DMS53 treated with DMSO at 0.1 percent for 48 hours (cell line): Measurements from ENCODE around the gene PREX1.

Source experiments
- DNase-seq: peaks from one replicate; lab custom pipeline; 2025; ENCODE audit not compliant: unreplicated experiment; lab: John Stamatoyannopoulos, UW

PREX1 gene

DNA sequence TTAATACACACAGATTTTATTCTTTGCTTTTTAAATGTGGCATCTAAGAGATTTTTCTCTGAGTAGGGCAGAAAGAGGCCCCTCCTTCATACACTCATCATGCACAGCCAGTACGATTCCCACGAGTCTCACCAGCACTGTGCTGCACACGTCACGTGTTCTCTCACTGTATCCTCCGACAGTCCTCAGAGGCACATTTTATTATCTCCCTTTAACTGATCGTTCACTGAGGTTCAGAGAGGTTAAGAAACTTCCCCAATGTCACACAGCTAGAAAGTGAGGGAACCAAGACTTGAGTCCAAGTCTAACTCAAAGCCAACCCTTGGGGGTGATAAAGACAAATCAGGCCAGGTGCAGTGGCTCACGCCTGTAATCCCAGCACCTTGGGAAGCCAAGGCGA is 142.5 kb downstream of the PREX1 start:
- no peak for DNase-seq

DNA sequence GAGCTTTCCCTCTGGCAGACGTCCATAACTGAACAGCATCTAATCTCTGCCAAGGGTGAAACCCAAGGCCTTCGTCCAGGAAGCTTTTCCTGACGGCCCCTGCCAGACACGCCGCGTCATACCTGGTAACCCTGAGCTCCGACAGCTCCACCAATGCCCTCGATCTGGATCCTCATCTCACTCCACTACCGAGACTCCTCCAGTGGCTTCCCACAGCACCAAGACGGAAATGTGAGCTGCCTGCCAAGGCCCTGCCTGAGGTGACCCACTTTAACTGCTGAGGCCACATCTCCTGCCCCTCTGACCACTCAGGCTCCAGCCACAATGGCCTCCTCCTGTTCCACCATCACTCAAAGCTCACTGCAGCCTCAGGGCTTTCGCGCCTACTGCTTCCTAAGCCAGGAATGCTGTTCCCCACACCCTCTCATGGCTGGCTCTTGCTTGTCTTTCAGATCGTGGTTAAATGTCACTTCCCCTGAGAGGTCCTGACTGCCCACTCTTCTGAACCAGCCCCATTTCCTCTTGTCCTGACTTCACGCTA is 143.2 kb downstream of the PREX1 start:
- no peak for DNase-seq

DNA sequence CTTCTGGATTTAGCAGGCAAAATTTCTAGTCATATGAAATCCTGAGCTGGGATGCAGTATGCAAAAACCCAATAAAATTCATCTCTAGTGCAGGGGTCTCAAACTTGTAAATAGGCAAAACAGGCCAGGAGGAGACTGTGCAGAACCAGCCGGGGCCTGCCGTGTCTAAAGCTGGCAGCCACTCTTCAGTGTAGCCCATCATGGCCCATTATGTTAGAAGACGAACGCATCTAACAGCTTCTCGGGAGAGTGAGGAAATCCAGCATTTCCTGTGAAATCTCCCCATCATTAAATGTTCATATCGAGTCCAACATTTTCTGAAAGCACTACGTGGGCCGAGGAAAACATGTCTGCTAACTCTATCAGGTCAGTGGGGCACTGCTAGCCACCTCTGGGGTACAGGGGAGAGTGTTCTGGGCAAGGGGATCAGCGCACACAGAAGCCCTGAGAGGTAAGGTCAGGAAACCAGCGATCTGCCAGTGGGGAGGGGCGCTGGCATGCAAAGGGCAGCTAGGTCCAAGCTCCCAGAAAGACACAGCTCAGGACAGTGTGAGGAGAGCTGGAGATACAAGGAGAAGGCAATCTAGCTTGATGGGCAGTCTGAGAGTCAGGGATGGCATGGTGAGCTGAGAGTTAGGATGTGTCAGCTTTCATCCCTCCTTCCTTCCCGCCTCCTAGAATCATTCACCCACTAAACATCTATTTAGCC is 144.2 kb downstream of the PREX1 start:
- DNase-seq, result no peak

DNA sequence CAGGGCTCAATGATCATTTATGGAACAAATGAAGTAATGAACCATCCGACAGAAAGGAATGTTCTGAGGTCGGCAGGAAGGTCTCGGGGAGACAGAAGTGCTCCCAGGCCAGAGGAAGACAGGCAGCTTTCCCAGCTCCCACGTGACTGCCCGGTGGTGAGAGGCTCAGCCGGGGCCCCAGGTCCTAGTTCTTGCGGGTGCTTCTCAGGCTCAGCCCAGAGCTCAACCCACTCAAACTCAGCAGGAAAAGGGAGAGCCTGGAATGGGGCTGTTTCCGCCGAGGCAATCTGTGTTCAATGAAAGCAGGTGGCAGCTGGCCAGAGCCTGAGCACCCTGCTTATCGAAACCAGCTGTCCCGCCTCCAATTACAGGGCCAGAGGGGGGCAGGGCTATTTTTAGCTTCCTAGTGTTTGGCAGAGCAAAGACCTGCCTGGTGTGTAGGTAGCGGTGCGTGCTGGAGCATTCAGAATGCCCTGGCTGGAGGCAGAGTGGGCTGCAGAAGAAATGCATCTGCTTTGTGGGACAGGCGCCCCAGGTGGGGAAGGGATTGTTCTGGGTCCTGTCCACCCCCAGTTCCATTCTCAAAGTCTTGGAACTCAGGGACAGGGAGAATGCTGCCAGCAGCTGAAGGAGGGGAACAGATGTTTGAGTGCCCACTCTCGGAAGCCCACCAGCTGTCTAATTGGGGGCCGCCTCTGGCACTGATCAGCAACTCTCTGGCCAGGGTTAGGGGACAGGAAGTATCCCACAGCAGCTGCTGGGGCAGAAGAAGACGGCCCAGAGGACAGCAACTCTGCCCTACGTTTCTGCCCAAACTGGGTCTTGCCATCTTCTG is 145.1 kb downstream of the PREX1 start:
- DNase-seq, result no peak

DNA sequence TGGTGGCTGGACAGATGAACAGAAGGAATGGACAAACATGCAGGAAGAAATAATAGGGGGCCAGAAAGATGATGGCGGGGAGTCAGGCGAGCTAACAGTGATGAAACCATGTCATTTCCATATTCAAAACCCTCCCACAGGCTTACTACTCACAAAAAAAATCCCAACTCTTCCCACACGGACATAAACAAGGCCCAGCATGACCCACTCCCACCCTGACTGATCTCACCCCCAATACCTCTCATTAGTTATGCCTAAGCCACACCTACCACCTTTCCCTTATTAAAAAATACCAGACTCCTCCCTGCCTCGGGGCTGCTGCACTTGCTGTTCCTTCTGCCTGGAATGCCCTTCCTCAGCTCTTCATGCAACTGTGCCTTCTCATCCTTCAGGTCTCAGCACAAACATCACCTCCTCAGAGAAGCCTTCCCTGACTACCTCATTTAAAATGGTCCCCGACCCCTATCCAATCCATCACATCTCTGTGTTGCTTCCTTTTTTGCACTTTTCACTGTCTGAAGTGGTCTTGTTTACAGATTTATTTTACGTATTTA is 145.8 kb downstream of the PREX1 start:
- no peak for DNase-seq

DNA sequence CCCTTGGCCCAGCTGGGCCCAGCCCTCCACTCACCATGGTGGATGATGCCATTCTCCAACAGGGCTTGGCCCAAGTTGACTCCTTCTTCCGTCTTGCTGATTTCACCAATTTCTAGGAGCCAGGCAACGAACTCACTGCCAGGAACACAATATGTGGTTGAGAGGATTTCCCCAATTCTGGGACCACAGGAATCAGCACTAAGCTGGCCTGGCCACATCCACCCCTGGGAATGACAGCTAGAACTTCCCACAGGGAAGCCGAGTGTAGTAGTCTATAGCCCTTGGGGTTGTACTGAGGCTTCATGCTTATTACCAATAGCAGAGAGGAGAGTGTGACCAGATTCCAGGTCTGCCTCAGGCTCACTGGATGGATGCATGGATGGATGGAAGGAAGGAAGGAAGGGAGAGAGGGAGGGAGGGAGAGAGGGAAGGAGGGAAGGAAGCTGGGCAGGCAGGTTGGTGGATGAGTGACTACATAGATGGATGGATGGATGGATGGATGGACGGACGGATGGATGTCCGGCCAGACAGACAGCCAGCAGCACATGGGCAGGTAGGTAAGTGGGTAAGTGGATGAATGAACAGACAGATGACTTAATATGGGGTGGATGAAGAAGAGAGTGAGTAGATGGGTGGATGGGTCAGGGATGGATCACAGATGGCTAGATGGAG is 146.5 kb downstream of the PREX1 start:
- DNase-seq, result no peak

DNA sequence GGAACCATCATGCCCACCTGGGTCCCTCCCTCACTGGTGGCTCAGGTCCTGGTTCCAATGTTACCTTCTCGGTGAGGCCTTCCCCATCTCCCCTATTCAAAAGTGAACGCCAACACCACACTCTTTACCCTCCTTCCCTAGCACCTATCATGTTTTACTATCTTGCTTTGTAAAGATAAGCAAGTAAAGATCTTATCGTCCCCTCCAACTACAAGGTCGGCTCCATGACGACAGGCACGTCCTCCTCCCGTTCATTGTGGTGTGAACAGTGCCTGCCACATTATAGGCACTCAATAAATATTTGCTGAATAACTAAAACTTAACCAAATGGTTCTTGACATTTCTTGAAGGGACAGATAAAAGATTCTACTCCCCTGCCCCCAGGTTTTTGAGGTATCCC is 147.1 kb downstream of the PREX1 start:
- no peak for DNase-seq

DNA sequence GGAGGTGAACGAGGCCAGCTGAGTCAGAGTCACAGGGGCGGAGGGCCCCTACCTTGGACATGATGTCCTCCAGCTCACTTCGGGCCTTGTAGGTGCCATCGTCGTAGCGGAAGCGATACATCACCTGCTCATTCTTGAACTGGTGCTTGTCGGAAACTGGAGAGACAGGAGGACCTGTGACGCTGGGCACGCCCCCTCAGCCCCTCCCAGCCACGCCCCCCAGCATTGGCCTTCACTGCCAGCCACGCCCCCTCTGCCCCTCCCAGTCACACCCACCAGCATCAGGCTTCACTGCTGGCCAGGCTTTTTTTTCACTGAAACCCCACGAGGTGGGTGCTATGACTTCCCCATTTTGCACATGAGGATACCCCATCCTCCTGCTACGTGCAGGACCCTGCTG is 148.2 kb downstream of the PREX1 start:
- DNase-seq, result no peak

DNA sequence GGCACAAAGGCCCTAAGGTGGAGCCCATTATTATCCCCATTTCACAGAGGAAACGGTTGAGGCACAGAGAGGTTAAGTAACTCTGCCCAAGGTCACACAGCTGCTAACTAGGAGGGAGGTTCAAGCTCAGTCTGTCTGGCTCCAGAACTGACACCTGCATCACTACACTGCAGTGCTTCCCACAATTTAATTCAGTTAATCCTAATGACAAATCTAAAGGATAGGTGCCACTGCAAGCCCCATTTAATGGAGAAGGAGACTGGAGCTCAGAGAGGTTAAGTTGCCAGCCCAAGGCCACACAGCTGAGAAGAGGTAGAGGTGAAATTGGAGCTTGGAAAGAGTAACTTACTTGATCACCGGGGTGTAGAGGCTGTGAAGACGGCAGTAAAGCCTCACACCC is 148.8 kb downstream of the PREX1 start:
- DNase-seq, result no peak

DNA sequence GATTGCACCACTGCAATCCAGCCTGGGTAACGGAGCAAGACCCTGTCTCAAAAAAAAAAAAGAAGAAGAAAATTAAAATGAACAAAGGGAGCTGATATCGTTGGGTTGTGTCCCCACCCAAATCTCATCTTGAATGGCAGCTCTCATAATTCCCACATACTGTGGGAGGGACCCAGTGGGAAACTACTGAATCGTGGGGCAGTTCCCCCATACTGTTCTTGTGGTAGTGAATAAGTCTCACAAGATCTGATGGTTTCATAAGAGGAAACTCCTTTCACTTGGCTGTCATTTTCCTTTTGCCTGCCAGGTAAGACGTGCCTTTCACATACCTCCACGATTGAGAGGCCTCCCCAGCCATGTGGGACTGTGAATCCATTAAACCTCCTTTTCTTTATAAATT is 149.4 kb downstream of the PREX1 start:
- no peak for DNase-seq

DNA sequence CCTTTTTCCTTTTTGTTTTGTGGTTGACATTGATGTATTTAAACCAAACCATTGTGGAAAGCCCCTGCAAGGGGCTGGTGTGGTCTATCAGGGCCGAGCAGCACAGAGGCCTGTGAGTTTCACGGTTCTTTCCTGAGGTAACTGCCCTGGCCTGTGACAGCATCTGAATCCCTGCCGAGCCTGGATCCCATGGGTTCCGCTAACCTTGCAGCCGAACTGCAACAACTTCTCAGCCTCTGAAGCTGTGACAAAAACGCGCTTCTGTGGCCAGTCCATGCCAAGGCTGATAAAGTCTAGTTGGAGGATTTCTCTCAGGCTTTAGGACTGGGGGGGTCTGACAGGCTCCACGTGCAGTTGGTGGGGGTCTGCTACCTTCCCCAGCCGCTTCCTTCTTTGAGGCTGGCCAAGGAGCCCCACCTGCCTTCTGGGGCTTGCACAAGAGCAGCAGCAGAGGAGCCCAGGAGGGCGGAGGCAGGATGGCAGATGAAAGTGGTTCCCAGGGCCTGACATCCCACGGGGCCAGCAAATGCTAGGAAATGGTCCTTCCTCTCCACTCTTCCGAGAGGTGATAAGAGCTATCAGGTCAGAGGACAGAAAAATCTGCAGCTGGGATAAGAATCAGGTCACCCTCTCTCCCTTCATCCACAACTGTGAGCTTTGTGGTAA is 150.9 kb downstream of the PREX1 start:
- DNase-seq, result no peak

DNA sequence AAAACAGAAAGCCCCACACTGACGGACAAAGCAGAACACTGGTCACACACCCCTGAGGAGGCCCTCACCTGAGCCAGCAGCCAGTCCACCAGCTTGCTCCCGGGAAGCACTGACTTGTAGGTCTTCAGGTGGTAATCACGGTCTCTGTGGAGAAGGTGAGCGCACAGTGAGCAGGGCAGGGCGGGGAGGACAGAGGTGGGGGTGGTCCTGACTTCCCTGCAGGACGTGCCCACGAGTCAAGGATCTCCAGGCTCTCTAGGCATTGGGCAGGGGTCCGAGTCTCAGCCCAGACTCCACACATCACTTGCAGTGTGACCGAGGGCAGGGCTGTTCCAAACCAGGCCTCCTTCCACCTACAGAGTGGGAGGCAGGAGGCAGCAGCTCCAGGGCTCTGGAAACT is 151.7 kb downstream of the PREX1 start:
- no peak for DNase-seq

DNA sequence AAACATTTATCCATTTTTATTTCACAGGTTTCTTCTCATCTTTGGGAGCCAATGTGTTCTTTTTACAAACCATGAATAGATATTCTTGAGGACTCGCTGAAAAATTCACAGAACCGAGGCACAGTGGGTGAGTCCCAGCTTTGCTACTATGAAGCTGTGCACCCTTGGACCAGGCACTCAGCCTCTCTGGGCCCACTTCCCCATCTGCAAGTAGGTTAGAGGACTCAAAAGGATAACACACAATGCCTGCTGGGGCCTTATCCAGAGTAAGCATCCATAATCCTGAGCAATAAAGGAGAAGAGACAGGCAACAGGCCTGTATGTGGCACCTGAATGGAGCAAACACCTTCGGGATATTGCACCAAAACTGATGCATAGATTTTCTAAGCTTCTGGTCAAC is 153.3 kb downstream of the PREX1 start:
- DNase-seq, result no peak

DNA sequence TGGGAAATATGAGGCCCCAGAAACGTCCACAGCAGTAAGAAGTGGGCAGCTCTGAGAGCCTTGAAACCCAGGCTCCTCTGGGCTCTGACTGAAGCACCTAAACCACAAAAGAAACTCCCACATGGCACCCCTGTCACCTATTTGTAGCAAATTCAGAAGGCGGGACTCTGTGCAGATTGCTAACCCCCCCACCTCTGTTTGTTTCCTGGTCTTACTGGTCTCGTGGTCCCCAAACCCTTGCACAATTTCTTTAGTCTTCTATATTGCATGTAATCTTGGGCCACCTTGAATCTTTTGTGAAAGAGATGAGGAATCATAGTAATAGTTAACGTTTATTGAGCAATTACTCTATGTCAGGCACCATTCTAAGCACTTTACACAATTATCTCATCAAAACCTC is 154.3 kb downstream of the PREX1 start:
- DNase-seq, result no peak

DNA sequence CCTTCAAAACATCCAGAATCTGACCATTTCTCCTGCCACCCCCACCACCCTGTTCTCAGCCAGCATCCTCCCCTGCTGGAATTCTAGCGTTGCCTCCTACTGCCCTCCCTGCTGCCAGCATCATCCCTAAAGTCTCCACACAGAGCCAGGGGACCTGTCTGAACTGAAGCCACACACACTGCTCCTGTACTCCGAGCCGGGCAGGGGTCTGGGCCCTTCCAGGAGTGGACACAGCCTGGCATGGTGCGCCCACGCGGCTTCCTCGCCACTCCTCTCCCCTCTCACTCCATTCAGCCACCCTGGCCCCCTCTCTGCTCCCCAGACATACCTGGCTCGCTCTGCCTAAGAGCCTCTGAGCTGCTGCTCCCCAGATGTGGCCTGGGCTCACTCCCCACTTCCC is 155.5 kb downstream of the PREX1 start:
- DNase-seq, result no peak

DNA sequence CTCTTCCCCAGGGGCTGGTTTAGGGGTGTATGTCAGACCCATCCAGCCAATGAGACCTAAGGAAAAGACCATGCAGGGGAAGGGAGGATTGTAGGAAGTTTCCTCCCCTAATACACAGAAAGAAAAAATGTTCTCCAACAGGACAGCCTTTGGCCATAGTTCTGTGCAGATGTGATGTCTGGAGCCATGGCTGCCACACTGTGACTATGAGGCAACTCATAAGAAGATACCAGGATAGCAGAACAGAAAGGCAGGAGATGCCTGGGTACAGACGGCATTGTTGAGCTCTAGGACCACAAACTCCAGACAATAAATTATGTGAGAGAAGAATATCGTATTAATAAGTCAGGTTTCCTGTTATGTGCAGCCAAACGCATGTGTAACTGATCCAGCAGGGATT is 156.7 kb downstream of the PREX1 start:
- no peak for DNase-seq

DNA sequence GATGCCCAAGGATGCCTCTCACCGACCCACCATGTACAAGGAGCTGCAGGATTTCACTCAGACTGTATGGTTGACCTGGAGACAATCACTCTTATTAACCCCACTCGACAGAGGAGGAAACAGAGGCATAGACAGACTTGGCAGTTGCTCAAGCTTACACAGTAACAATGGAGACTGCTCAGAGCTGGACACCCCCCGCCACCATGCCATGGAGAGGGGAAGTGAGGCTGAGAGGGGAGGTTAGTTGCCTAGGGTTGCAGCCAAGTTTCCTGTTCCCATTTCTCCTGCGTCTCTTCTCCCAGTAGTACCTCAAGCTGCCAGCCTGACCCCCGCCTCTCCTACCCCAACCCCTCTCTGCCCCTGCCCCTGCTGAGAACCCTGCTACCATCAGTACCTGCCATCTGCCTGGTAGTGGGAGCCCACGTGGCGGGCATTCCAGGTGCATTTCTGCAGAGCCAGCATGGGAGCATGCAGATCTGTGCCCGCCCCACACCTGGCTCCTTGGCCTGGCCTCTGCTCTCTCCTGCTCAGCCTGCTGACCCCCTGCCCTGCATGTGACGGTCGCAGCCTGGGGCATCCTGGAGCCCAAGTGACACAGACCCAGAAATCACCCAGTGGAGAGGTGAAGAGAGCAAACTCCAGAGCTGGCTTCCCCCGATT is 157.7 kb downstream of the PREX1 start:
- no peak for DNase-seq

DNA sequence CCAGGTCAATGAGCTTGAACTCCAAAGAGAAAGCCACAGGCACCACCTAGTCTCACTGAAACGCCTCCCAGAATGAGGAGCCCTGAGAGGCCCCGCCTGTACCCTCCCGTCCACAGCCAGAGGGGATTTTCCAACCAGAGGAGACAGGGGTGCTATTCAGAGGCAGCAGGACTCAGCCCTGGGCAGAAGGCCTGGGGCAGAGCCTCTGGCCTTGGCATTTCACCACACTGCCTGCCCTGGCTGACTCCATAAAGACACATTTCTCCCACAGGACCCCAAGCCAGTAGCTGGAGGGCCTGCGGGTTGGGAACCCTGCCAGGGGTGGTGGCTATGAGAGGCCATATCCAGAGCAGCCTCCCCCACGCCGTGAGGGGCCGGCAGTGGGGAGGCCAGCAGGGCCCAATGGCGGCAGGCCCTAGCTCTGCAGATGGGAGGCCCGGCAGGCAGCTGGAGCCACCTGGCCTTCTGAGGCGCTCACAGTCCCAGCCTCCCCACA is 159.3 kb downstream of the PREX1 start:
- DNase-seq, result no peak

DNA sequence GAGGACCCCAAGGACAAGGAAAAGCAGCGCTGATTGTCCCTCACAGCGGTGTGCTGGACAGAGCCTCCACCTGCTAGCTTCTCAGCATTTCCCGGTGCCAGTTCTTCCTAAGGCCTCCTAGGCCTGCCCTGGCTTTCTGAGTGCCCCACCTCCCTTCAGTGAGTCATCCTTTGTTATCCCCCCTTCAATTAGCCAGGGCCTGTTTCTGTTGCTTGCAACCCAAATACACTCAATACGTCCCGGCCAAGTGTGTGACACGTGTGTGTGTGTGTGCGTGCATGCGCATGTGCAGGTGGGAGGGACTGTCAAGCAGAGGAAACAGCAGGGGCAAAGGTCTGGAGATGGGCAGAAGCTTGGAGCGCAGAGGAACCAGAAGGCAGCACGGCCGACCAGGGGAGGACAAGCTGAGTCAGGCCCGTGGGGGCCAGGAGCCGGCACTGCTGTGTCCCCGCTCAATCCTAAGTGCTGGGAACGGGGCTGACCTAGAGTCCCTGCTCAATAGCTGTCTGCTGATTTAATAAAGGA is 159.8 kb downstream of the PREX1 start:
- DNase-seq, result no peak

DNA sequence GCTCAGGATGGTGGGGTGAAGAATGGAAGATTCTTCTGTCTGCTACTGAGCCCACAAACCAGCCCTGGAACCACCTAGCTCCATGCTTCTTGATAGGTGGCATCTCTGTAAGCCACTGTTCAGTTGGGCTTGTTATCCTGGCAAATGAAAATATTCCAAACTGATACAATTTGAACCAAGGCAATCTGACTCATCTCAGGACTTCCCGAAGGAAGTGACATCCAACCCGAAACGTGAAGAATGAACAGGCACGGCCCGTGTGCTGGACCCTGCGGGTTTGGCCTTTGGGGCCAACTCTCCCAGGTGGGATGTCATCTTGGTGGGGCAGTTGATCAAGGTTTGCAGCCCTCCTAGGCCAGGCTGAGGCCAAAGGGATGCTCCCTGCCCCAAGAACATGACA is 160.3 kb downstream of the PREX1 start:
- DNase-seq, result no peak
